ENCODE measurements around the gene NDFIP1. TPM values are rescaled to one million over a fixed set of nuclear protein-coding genes. Genes with fewer than 3 reads are reported as not detected.
A peak's percentile ranks its signal among the peaks of the same experiment; 100 is the strongest.
"Not testable (repeated sequence)": the region's sequence is repeated elsewhere in the genome, so short reads cannot be mapped to it uniquely, and the experiment has no call there.

The NDFIP1 gene
- total and polyA plus RNA-seq, 2 experiments from 2014 or later, result 78.0 to 83.5 TPM

- peak; percentile 79 for TF ChIP-seq CTCF (IDR thresholded peaks at IDR 0.05; ENCODE audit: low read depth, low read length)
- Histone ChIP-seq H3K4me1 (ENCODE audit: low read depth) (peaks cover 3% of the 10 kb centered on the region), H3K27me3 (no peaks in the 10 kb centered on the region), H3K4me3 (no peak overlapping the region), H3K9me3 (ENCODE audit: low read depth) (no peaks in the 10 kb centered on the region), H3K27ac (no peak overlapping the region), H3K36me3 (peaks cover 11% of the 10 kb centered on the region)
- peak; percentile 74 to 91 for DNase-seq (ENCODE audit: low read depth in 1 of 2, low spot score in 1 of 2)
Measured at GRCh38 chr5:142151436-142152383, 43.1 kb downstream of the NDFIP1 start.

- Histone ChIP-seq H3K4me3 (no peak overlapping the region), H3K4me1 (ENCODE audit: low read depth) (peaks cover 3% of the 10 kb centered on the region), H3K27me3 (no peaks in the 10 kb centered on the region), H3K36me3 (peaks cover 6% of the 10 kb centered on the region), H3K9me3 (ENCODE audit: low read depth) (no peaks in the 10 kb centered on the region), H3K27ac (no peak overlapping the region)
- no peak for TF ChIP-seq CTCF (IDR thresholded peaks at IDR 0.05; ENCODE audit: low read depth, low read length)
- DNase-seq (ENCODE audit: low read depth in 1 of 2, low spot score in 1 of 2), result peak; percentile 21 to 30
Measured at GRCh38 chr5:142152384-142152732, 43.8 kb downstream of the NDFIP1 start.

- Histone ChIP-seq H3K27me3 (no peaks in the 10 kb centered on the region), H3K9me3 (ENCODE audit: low read depth) (no peaks in the 10 kb centered on the region), H3K36me3 (no peaks in the 10 kb centered on the region), H3K4me3 (no peak overlapping the region), H3K27ac (no peak overlapping the region), H3K4me1 (ENCODE audit: low read depth) (peaks cover 3% of the 10 kb centered on the region)
- TF ChIP-seq CTCF (IDR thresholded peaks at IDR 0.05; ENCODE audit: low read depth, low read length), result no peak
- DNase-seq (ENCODE audit: low read depth in 1 of 2, low spot score in 1 of 2), result no peak
Measured at GRCh38 chr5:142153674-142154448, 45.3 kb downstream of the NDFIP1 start.

- not testable (repeated sequence) for H3K9me3 ChIP-seq (ENCODE audit: low read depth); H3K36me3 ChIP-seq; DNase-seq (ENCODE audit: low read depth in 1 of 2, low spot score in 1 of 2); H3K4me1 ChIP-seq (ENCODE audit: low read depth); H3K27me3 ChIP-seq; H3K4me3 ChIP-seq; H3K27ac ChIP-seq
Measured at GRCh38 chr5:142154449-142154841, 45.9 kb downstream of the NDFIP1 start.

GRCh38 chr5:142156839-142157463 lies 48.4 kb downstream of the NDFIP1 start:
- peak in 1 of 2 donors; percentile 55 for DNase-seq (ENCODE audit: low read depth in 1 of 2, low spot score in 1 of 2)
- H3K9me3 ChIP-seq (ENCODE audit: low read depth), result no peaks in the 10 kb centered on the region
- H3K27ac ChIP-seq, result no peak overlapping the region
- peaks cover 3% of the 10 kb centered on the region for H3K4me1 ChIP-seq (ENCODE audit: low read depth)
- no peak for TF ChIP-seq CTCF (IDR thresholded peaks at IDR 0.05; ENCODE audit: low read depth, low read length)
- H3K27me3 ChIP-seq, result no peaks in the 10 kb centered on the region
- H3K36me3 ChIP-seq, result no peaks in the 10 kb centered on the region
- no peak overlapping the region for H3K4me3 ChIP-seq
